ENCODE results near the gene GDI2. TPM values are rescaled to one million over a fixed set of nuclear protein-coding genes. Genes with fewer than 3 reads are reported as not detected.
A peak's percentile ranks its signal among the peaks of the same experiment; 100 is the strongest.
"Not testable (repeated sequence)": the region's sequence is repeated elsewhere in the genome, so short reads cannot be mapped to it uniquely, and the experiment has no call there.

GDI2 gene
- total RNA-seq, 4 donors from 2014 or later: 219 to 281 (median 241) TPM

DNA sequence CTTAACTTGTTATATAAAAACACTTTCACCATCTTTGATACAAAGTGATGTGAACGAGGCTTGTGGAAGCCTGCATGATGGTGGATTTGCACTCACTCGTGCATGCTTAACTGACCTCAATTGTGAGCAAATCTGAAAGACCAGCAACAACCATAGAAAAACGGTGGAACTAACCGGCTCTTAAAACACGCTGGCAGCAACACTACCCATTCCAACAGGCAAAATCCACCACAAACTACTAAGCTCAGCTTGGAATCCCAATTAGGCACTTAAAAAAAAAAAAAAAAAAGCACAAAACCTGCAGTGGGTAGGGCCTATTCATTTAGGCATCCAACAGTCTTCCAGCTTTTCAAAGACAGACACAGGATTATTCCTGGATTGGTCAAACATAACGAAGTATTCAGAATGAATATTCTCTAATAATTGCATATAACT lies 1.8 kb downstream of the GDI2 start:
- intact Hi-C loops (cut with DNase I; ENCODE audit: low total_unique reads): no loop called here
- peak in 1 of 2 donors; percentile 28 for DNase-seq (ENCODE audit: low spot score in 2 of 2)
- WGBS, 2 donors: 2 to 5% methylated on average over 6 of the region's 6 CpGs
- no peak overlapping the region for H3K4me3 ChIP-seq (ENCODE audit: low read depth, poor library complexity, severe bottlenecking)
- TF ChIP-seq, protein P1, sequence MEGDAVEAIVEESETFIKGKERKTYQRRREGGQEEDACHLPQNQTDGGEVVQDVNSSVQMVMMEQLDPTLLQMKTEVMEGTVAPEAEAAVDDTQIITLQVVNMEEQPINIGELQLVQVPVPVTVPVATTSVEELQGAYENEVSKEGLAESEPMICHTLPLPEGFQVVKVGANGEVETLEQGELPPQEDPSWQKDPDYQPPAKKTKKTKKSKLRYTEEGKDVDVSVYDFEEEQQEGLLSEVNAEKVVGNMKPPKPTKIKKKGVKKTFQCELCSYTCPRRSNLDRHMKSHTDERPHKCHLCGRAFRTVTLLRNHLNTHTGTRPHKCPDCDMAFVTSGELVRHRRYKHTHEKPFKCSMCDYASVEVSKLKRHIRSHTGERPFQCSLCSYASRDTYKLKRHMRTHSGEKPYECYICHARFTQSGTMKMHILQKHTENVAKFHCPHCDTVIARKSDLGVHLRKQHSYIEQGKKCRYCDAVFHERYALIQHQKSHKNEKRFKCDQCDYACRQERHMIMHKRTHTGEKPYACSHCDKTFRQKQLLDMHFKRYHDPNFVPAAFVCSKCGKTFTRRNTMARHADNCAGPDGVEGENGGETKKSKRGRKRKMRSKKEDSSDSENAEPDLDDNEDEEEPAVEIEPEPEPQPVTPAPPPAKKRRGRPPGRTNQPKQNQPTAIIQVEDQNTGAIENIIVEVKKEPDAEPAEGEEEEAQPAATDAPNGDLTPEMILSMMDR (IDR thresholded peaks at IDR 0.05): no peak

- TF ChIP-seq, protein P1 (IDR thresholded peaks at IDR 0.05): no peak
- TF ChIP-seq POLR2A (IDR thresholded peaks at IDR 0.05): no peak
- no peak overlapping the region for H3K4me3 ChIP-seq (ENCODE audit: low read depth, poor library complexity, severe bottlenecking)
- WGBS, 2 donors: 55 to 56% methylated on average over 2 of the region's 2 CpGs
- DNase-seq (ENCODE audit: low spot score in 2 of 2): no peak
- intact Hi-C loops (cut with DNase I; ENCODE audit: low total_unique reads): no loop called here
Measured at GRCh38 chr10:5810225-5810624, 3.0 kb downstream of the GDI2 start.

DNA sequence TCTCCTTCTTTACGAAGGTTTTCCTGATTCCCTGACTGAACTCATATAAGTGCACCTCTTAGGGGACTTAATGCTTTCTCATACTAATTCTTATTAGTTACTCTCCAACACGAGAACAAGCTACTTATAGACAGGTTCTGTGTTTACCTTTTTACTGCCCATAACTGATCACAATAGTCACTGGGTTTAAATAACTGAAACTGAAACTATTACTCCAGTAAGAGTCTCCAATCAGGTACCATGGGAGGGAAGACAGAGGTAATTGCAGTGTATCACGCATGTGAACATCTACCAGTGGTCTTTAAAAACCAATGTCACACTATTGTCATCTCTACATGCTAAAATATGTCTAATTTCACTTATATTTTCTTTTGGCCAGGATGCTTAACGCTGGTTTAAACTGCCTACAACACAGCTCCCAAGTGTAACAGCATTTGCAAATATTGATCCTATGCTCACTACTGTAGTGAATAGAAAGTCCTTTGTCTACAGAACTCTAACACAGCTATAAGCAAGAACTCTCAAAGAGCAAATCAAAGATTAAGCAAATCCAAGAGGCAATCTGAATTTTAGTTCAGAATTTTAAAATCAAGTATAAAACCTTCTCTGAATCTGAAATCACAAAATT lies 3.6 kb downstream of the GDI2 start:
- 39 to 47% methylated on average over 4 of the region's 4 CpGs for WGBS, 2 donors
- intact Hi-C loops (cut with DNase I; ENCODE audit: low total_unique reads): no loop called here
- TF ChIP-seq POLR2A (IDR thresholded peaks at IDR 0.05): no peak
- TF ChIP-seq, protein P1 (IDR thresholded peaks at IDR 0.05): no peak
- no peak for DNase-seq (ENCODE audit: low spot score in 2 of 2)
- no peak overlapping the region for H3K4me3 ChIP-seq (ENCODE audit: low read depth, poor library complexity, severe bottlenecking)

DNA sequence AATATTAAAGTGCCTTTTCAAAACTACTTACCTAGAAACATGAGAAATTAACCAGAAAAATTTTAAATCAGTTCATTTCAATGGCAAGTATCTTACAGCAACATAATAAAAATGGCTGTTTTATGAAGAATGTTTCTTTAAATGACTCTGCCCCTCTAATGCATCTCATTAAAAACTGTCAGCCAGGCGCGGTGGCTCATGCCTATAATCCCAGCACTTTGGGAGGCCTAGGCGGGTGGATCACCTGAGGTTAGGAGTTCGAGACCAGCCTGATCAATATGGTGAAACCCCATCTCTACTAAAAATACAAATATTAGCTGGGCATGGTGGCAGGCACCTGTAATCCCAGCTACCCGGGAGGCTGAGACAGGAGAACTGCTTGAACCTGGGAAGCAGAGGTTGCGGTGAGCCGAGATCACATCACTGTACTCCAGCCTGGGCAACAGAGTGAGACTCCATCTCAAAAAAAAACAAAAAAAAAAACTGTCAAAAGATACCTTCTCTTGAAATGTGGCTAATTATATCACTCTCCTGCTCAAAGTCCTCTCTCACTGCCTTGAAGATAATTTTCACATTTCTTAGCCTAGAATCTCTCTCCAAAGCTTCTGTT lies 4.3 kb downstream of the GDI2 start:
- H3K4me3 ChIP-seq (ENCODE audit: low read depth, poor library complexity, severe bottlenecking); DNase-seq (ENCODE audit: low spot score in 2 of 2); intact Hi-C loops (cut with DNase I; ENCODE audit: low total_unique reads): not testable (repeated sequence)
- 79 to 94% methylated on average over 7 of the region's 7 CpGs for WGBS, 2 donors

GRCh38 chr10:5806745-5807144 lies 6.5 kb downstream of the GDI2 start:
- intact Hi-C loops (cut with DNase I; ENCODE audit: low total_unique reads): no loop called here
- TF ChIP-seq POLR2A (IDR thresholded peaks at IDR 0.05): no peak
- TF ChIP-seq, protein P1 (IDR thresholded peaks at IDR 0.05): no peak
- no peak overlapping the region for H3K4me3 ChIP-seq (ENCODE audit: low read depth, poor library complexity, severe bottlenecking)
- 50 to 59% methylated on average over 2 of the region's 2 CpGs for WGBS, 2 donors
- no peak for DNase-seq (ENCODE audit: low spot score in 2 of 2)

DNA sequence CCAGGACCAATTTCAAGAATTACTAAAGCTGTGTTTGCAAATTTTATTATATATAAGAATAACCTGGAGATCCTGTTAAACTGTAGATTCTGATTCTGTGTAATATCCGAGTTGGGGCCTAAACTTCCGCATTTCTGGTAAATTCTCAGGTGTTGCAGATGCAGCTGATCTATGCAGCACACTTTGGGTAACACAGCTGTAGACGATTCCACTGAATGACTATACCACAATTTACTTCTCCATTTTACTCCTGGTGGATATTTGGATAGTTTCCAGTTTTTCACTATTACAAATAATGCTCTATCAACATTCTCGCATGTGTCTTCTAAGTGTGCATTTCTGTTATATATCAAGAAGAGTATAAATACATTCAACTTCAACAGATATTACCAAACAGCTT lies 7.5 kb downstream of the GDI2 start:
- no peak for DNase-seq (ENCODE audit: low spot score in 2 of 2)
- 84 to 88% methylated on average over 4 of the region's 4 CpGs for WGBS, 2 donors
- intact Hi-C loops (cut with DNase I; ENCODE audit: low total_unique reads): no loop called here
- H3K4me3 ChIP-seq (ENCODE audit: low read depth, poor library complexity, severe bottlenecking): no peak overlapping the region
- no peak for TF ChIP-seq POLR2A (IDR thresholded peaks at IDR 0.05)
- TF ChIP-seq, protein P1 (IDR thresholded peaks at IDR 0.05): no peak

Data from lower leg skin (tissue), 4 donors.